B cell (primary cell): ENCODE results near the gene GOLGA1. TPM values are rescaled to one million over a fixed set of nuclear protein-coding genes. Genes with fewer than 3 reads are reported as not detected.

Experiments used
- ATAC-seq: fragments of 200-7000 bp; cut with Tn5 transposase; one replicate; pipeline ENCODE4 v1.10.0; 2021; ENCODE audit warnings: low read depth, mild to moderate bottlenecking, moderate number of reproducible peaks, moderate library complexity
- CTCF ChIA-PET: fragments of 350-600 bp; sonication (Branson Sonifier 250); formaldehyde crosslinking; loops from one replicate; lab custom pipeline; 2021; ENCODE audit warnings: antibody characterized with exemption, inconsistent platforms; lab: Charles Lee
- POLR2A ChIA-PET: fragments of 350-600 bp; sonication (Branson Sonifier 250); formaldehyde crosslinking; loops from one replicate; lab custom pipeline; 2021; ENCODE audit warnings: antibody characterized with exemption; lab: Charles Lee
- DNase-seq: peaks from one replicate; pipeline ENCODE4 v3.0.0; 2013
- H2AFZ ChIP-seq: 2 replicates; pipeline ENCODE4 v1.6.1; 2012; ENCODE audit warnings: mild to moderate bottlenecking, low read depth, low read length; ENCODE audit not compliant: insufficient read depth, poor library complexity, severe bottlenecking
- H3K27ac ChIP-seq, 2 donors: 1 replicate in 1 of 2; 2 replicates in 1 of 2; pipeline ENCODE4 v1.5.1; 2012 to 2013; ENCODE audit warnings: low read length in 2 of 2, mild to moderate bottlenecking in 2 of 2, moderate library complexity in 1 of 2
- H3K27me3 ChIP-seq, 4 experiments: fragments of 200-600 bp in 1 of 4; sonication (generic) in 1 of 4; replicated peaks in 1 of 4; 1 replicate in 2 of 4; 2 replicates in 2 of 4; pipeline versions ENCODE4 v1.6.1 to v1.7.0; 2013 to 2016; ENCODE audit warnings: low read length in 3 of 4, mild to moderate bottlenecking in 2 of 4, mixed read lengths in 1 of 4, moderate library complexity in 1 of 4; ENCODE audit not compliant: insufficient read depth in 4 of 4, control insufficient read depth in 3 of 4; ENCODE audit errors: control extremely low read depth in 1 of 4
- H3K36me3 ChIP-seq, 2 experiments: replicated peaks in 1 of 2; 1 replicate in 1 of 2; 2 replicates in 1 of 2; pipeline versions ENCODE4 v1.6.1 to v1.7.1; 2013; ENCODE audit warnings: low read length in 1 of 2; ENCODE audit not compliant: insufficient read depth in 2 of 2, control insufficient read depth in 1 of 2; ENCODE audit errors: control extremely low read depth in 1 of 2, extremely low read depth in 1 of 2
- H3K4me1 ChIP-seq, 2 donors: fragments of 200-600 bp in 1 of 2; sonication (generic) in 1 of 2; 1 replicate in 1 of 2; 2 replicates in 1 of 2; pipeline versions ENCODE4 v1.5.1 to v1.6.1; 2013 to 2017; ENCODE audit warnings: low read length in 2 of 2; ENCODE audit not compliant: control insufficient read depth in 2 of 2, insufficient read depth in 2 of 2
- H3K4me2 ChIP-seq: replicated peaks from 2 replicates; pipeline ENCODE3; 2012; ENCODE audit warnings: mild to moderate bottlenecking, low read depth, low read length; ENCODE audit not compliant: poor library complexity, severe bottlenecking
- H3K4me3 ChIP-seq, 5 experiments: fragments of 200-600 bp in 1 of 5; sonication (generic) in 1 of 5; 1 replicate in 3 of 5; 2 replicates in 2 of 5; pipeline versions ENCODE4 v1.5.1 to v1.7.0; 2011 to 2016; ENCODE audit warnings: low read length in 4 of 5, mild to moderate bottlenecking in 4 of 5, low read depth in 2 of 5, control low read depth in 1 of 5, moderate library complexity in 1 of 5; ENCODE audit not compliant: insufficient read depth in 1 of 5; ENCODE audit errors: control extremely low read depth in 1 of 5, extremely low read depth in 1 of 5
- H3K79me2 ChIP-seq: fragments of 200-600 bp; sonication (generic); one replicate; pipeline ENCODE4 v1.6.0; 2016; ENCODE audit warnings: low read length; ENCODE audit not compliant: control insufficient read depth, insufficient read depth
- H3K9ac ChIP-seq: fragments of 200-600 bp; sonication (generic); 2 replicates; pipeline ENCODE4 v1.6.1; 2017; ENCODE audit warnings: mild to moderate bottlenecking, low read length, moderate library complexity
- H3K9me3 ChIP-seq, 3 donors: one replicate each; pipeline versions ENCODE4 v1.6.1 to v1.7.1; 2013; ENCODE audit warnings: low read length in 2 of 3; ENCODE audit not compliant: control insufficient read depth in 2 of 3, insufficient read depth in 1 of 3; ENCODE audit errors: control extremely low read depth in 1 of 3
- H4K20me1 ChIP-seq: 2 replicates; pipeline ENCODE4 v1.6.0; 2012; ENCODE audit warnings: mild to moderate bottlenecking, low read length; ENCODE audit not compliant: insufficient read depth, control insufficient read depth, poor library complexity, severe bottlenecking
- H3K27ac Mint-ChIP-seq: one replicate; pipeline ENCODE4 v1.8.0; 2021; ENCODE audit warnings: mixed read lengths
- H3K27me3 Mint-ChIP-seq: one replicate; pipeline ENCODE4 v1.8.0; 2021; ENCODE audit warnings: mixed read lengths
- H3K4me1 Mint-ChIP-seq: one replicate; pipeline ENCODE4 v1.8.0; 2021; ENCODE audit warnings: mixed read lengths
- H3K4me3 Mint-ChIP-seq: one replicate; pipeline ENCODE4 v1.8.0; 2021; ENCODE audit warnings: mixed read lengths
- H3K9me3 Mint-ChIP-seq: one replicate; pipeline ENCODE4 v1.8.0; 2022; ENCODE audit warnings: mixed read lengths; ENCODE audit not compliant: insufficient read depth
- CTCF ChIP-seq: fragments of 200-600 bp; IDR thresholded peaks from one replicate; pipeline ENCODE4 v1.8.0; 2022; ENCODE audit warnings: antibody characterized with exemption, mild to moderate bottlenecking
- EZH2 ChIP-seq: IDR thresholded peaks from 2 replicates; pipeline ENCODE4 v1.6.1; 2012; ENCODE audit warnings: borderline replicate concordance, low read depth, mild to moderate bottlenecking, moderate library complexity, low read length; ENCODE audit not compliant: insufficient read depth, poor library complexity, severe bottlenecking
- WGBS: methylation state at CpG from one replicate; pipeline ENCODE4 v1.1.5; 2013; ENCODE audit warnings: missing lambda C conversion rate; ENCODE audit not compliant: insufficient coverage; 5-methylcytosine and 5-hydroxymethylcytosine counted together
- intact Hi-C: fragments of 100-400 bp; cut with micrococcal nuclease; formaldehyde crosslinking; loops from one replicate; pipeline ENCODE4 v1.10.0; 2022
- polyA plus RNA-seq: library from polyadenylated mRNA; depleted of rRNA; stranded (reverse); fragments of >200 nt; gene quantifications from 2 replicates; pipeline ENCODE4 v1.2.3, GENCODE V29; 2012
- total RNA-seq, 2 donors: library from RNA; stranded (reverse); fragments of 120-200 nt in 1 of 2; gene quantifications; 1 replicate in 1 of 2; 2 replicates in 1 of 2; pipeline versions ENCODE4 v1.2.3 to v1.2.4, GENCODE V29; 2013 to 2022

GOLGA1 gene
- total and polyA plus RNA-seq, 2 donors (not counting 1 experiment from before 2014, with no cell fraction given): 13.4 to 26.2 TPM

GRCh38 chr9:124844291-124844690 lies 96.6 kb downstream of the GOLGA1 start:
- intact Hi-C loops: no loop called here

More at GRCh38 chr9:124844291-124844690, 96.6 kb downstream of the GOLGA1 start:
- Mint-ChIP-seq H3K4me3 (no peak overlapping the region), H3K4me1 (no peaks in the 10 kb centered on the region), H3K27ac (no peak overlapping the region), H3K9me3 (no peaks in the 10 kb centered on the region), H3K27me3 (peaks cover 3% of the 10 kb centered on the region)
- DNase-seq: no peak
- Histone ChIP-seq H3K9ac (no peak overlapping the region), H3K4me1 (no peaks in the 10 kb centered on the region), H3K4me3 (no peak overlapping the region), H3K27me3 (peaks cover 0 to 6% (median 0%) of the 10 kb centered on the region in 4 experiments), H4K20me1 (no peaks in the 10 kb centered on the region), H3K9me3 (no peaks in the 10 kb centered on the region), H3K79me2 (no peaks in the 10 kb centered on the region), H3K36me3 (no peaks in the 10 kb centered on the region), H3K27ac (no peak overlapping the region), H2AFZ (no peak overlapping the region), H3K4me2 (no peak overlapping the region)
- POLR2A ChIA-PET: no interaction called here
- ATAC-seq: no peak
- CTCF ChIA-PET: interaction anchor here (0.7 to 0.8 kb wide), 3 partner anchors 30 to 71 kb away, joined by 3 to 4 read pairs (median 4); no protein-coding TSS in a partner anchor
- TF ChIP-seq EZH2 (no peak), CTCF (no peak)
- 70% methylated on average over 4 of the region's 4 CpGs for WGBS
